ENCODE data around the gene HDAC11.

GRCh38 chr3:13543253-13543652 lies 63.1 kb downstream of the HDAC11 start:
- no peak for TF ChIP-seq CTCF (conservative IDR thresholded peaks at IDR 0.05; ENCODE audit: low read depth, low read length)
- TF ChIP-seq SMC3 (IDR thresholded peaks at IDR 0.05; ENCODE audit: low read depth, low read length) = no peak
- TF ChIP-seq CHD1 (IDR thresholded peaks at IDR 0.05; ENCODE audit: low read depth, low read length) = no peak
- TF ChIP-seq USF2 (IDR thresholded peaks at IDR 0.05; ENCODE audit: low read depth, low read length) = no peak; the same call in 1 of the 2 replicates
- no peak for TF ChIP-seq RFX5 (IDR thresholded peaks at IDR 0.05; ENCODE audit: low read depth, low read length)
- no peak for TF ChIP-seq POLR2A (IDR thresholded peaks at IDR 0.05; ENCODE audit: low read depth, low read length)
- peak; percentile 90 for TF ChIP-seq FOS (IDR thresholded peaks at IDR 0.05; ENCODE audit: low read depth, low read length)
- TF ChIP-seq CEBPB (IDR thresholded peaks at IDR 0.05; ENCODE audit: low read depth, low read length) = peak; percentile 96
- no peak for TF ChIP-seq NFE2L2 (IDR thresholded peaks at IDR 0.05; ENCODE audit: low read depth, low read length)
- peak; percentile 73; the same call in 1 of the 2 replicates for TF ChIP-seq MAZ (IDR thresholded peaks at IDR 0.05; ENCODE audit: borderline replicate concordance, low read depth, low read length)
- TF ChIP-seq MXI1 (IDR thresholded peaks at IDR 0.05; ENCODE audit: borderline replicate concordance, low read depth, low read length) = no peak

Data from IMR-90 (cell line).